ENCODE measurements around the gene LDLR. TPM values are rescaled to one million over a fixed set of nuclear protein-coding genes. Genes with fewer than 3 reads are reported as not detected.
"Not testable (repeated sequence)": the region's sequence is repeated elsewhere in the genome, so short reads cannot be mapped to it uniquely, and the experiment has no call there.

LDLR gene
- total RNA-seq, 1 experiment from 2014 or later = 182 TPM

DNA sequence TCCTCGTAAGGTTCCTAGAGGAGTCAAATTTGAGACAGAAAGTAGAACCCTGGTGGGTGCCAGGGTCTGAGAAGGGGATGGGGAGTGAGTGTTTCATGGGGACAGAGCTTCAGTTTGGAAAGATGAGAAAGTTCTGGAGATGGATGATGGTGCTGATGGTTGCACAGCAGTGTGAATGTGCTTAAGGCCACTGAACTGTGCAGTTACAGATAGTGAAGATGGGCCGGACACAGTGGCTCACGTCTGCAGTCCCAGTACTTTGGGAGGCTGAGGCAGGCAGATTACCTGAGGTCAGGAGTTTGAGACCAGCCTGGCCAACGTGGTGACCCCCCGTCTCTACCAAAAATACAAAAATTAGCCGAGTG, 65.4 kb downstream of the LDLR start:
- peak in 1 of 2 experiments; percentile 20 for DNase-seq
- intact Hi-C loops (cut with micrococcal nuclease; ENCODE audit: unreplicated experiment) = loop anchor here (5.0 kb wide), 1 partner anchor 43 kb away; the partner anchor contains the start of gene KANK2
- ChIA-PET POLR2A (ENCODE audit: unreplicated experiment) (interaction anchor here (0.6 kb wide), 1 partner anchor 1692 kb away, joined by 4 read pairs; no protein-coding TSS in a partner anchor), CTCF (interaction anchor here (0.6 kb wide), 1 partner anchor 12 kb away, joined by 3 read pairs; no protein-coding TSS in a partner anchor)
- Histone ChIP-seq H3K4me3 (peak overlapping the region; percentile 72), H3K27ac (no peak overlapping the region), H3K4me1 (replicated peaks; ENCODE audit: insufficient read depth) (peaks cover 40% of the 10 kb centered on the region), H3K4me2 (peak overlapping the region; percentile 80), H3K9me3 (ENCODE audit: insufficient read depth, low read depth) (no peaks in the 10 kb centered on the region), H3K9me2 (ENCODE audit: insufficient read depth) (no peaks in the 10 kb centered on the region), H3F3A (ENCODE audit: insufficient read depth, low read depth) (peaks cover 20% of the 10 kb centered on the region), H3K36me3 (ENCODE audit: low read depth) (no peaks in the 10 kb centered on the region), H3K27me3 (ENCODE audit: insufficient read depth, low read depth) (no peaks in the 10 kb centered on the region), H2AFZ (no peak overlapping the region; the same call in 1 of the 2 replicates), H3K79me2 (ENCODE audit: low read depth) (peaks cover 45% of the 10 kb centered on the region), H4K20me1 (ENCODE audit: insufficient read depth) (no peaks in the 10 kb centered on the region)
- TF ChIP-seq, protein P1, sequence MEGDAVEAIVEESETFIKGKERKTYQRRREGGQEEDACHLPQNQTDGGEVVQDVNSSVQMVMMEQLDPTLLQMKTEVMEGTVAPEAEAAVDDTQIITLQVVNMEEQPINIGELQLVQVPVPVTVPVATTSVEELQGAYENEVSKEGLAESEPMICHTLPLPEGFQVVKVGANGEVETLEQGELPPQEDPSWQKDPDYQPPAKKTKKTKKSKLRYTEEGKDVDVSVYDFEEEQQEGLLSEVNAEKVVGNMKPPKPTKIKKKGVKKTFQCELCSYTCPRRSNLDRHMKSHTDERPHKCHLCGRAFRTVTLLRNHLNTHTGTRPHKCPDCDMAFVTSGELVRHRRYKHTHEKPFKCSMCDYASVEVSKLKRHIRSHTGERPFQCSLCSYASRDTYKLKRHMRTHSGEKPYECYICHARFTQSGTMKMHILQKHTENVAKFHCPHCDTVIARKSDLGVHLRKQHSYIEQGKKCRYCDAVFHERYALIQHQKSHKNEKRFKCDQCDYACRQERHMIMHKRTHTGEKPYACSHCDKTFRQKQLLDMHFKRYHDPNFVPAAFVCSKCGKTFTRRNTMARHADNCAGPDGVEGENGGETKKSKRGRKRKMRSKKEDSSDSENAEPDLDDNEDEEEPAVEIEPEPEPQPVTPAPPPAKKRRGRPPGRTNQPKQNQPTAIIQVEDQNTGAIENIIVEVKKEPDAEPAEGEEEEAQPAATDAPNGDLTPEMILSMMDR (conservative IDR thresholded peaks at IDR 0.05) = no peak
- TF ChIP-seq EZH2 (IDR thresholded peaks at IDR 0.05; ENCODE audit: low read depth) = no peak
- no TSS peak for BruUV-seq (replicated peaks)

DNA sequence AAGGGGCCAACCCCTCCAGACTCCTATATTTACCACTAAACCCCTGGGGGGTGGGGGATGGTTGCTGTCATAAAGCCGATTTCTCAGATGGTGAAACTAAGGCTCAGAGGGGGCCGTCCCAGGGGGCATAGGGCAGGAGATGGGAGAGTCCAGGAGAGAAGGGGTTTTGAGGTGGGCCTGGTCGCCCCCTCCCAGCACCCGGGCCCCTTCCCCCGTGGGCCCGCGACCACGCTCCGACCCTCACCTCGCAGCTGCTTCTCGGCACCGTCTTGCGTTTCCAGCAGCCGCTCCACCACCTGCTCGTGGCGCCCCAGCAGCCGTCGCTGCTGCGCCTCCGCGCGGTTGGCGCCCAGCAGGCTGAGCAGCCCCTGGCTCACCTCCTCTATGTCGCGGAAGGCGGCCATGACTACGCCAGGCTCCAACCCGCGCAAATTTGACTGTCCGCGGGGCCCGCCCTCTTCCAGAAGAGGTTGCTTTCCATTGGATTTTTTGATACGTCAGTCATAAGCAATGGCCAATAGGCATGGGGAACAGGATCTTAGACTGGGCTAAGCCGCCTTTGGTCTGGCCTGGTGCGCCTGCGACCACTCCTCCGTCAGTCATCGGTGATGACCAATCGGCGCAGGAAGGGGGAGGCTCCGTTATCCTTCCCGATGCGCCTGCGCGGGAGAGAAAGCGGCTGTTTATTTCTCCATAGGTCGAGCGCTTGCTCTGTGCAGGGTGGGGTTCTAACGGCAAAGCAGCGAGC, 66.3 kb downstream of the LDLR start, which contains the start of gene SPC24:
TSS of gene SPC24 (minus strand) at position 410 of the 748 bp plus-strand sequence. CDS start at position 404, 6 bp downstream.
- Histone ChIP-seq H3K9me2 (ENCODE audit: insufficient read depth) (no peaks in the 10 kb centered on the region), H3K4me2 (peak within 1 kb of the TSS; percentile 80), H3K27me3 (ENCODE audit: insufficient read depth, low read depth) (no peaks in the 10 kb centered on the region), H3K4me3 (peak within 1 kb of the TSS; percentile 72), H3F3A (ENCODE audit: insufficient read depth, low read depth) (peaks cover 20% of the 10 kb centered on the region), H3K36me3 (ENCODE audit: low read depth) (no peaks in the 10 kb centered on the region), H3K4me1 (replicated peaks; ENCODE audit: insufficient read depth) (peaks cover 40% of the 10 kb centered on the region), H3K27ac (no peak within 1 kb of the TSS), H3K9me3 (ENCODE audit: insufficient read depth, low read depth) (no peaks in the 10 kb centered on the region), H4K20me1 (ENCODE audit: insufficient read depth) (no peaks in the 10 kb centered on the region), H3K79me2 (ENCODE audit: low read depth) (peaks cover 43% of the 10 kb centered on the region), H2AFZ (peak within 1 kb of the TSS; percentile 82)
- DNase-seq = peak; percentile 96 to 97
- CTCF ChIA-PET = interaction anchor here (0.5 kb wide), 1 partner anchor 16 kb away, joined by 5 read pairs; no protein-coding TSS in a partner anchor
- intact Hi-C loops (cut with micrococcal nuclease; ENCODE audit: unreplicated experiment) = loop anchor here (5.0 kb wide), 1 partner anchor 42 kb away; the partner anchor contains the start of gene KANK2
- TF ChIP-seq, protein P1 (conservative IDR thresholded peaks at IDR 0.05) = no peak
- POLR2A ChIA-PET (ENCODE audit: unreplicated experiment) = no interaction called here
- no TSS peak for BruUV-seq (replicated peaks)

DNA sequence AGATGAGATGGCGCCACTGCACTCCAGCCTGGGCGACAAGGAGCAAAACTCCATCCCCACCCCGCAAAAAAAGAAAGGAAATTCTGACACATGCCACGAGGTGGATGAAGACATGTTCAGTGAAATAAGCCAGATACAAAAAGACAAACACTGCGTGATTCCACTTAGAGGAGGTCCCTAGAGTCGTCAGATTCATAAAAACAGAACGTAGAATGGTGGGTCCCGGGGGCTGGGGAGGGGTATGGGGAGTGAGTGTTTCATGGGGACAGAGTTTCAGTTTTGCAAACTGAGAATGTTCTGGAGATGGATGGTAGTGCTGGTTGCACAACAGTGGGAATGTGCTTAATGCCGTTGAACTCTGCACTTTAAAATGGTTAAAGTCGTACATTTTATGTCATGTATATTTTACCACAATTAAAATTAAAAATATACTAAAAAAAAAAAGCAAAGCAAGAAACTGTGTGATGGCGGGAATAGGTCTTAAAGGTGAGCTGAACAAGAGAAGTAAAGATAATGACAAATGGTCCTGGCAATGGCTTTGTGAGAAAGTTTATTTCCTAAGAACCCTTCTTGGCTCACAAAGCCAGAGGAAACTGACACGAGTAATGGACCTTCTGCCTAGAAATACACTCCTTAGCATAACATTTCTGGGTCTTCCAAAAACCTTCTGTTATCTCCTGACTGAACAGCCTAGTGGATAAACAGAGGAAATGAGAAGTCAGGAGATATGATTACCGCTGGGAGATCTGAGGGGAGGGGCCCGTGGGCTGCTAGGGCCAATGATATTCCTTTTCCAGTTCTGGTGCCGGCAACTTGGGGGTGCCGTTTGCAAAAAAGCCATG, 70.6 kb downstream of the LDLR start:
- DNase-seq = no peak
- ChIA-PET POLR2A (ENCODE audit: unreplicated experiment) (no interaction called here), CTCF (no interaction called here)
- H3K4me2 ChIP-seq = no peak overlapping the region
- no peak overlapping the region for H3K27ac ChIP-seq
- H3K36me3 ChIP-seq (ENCODE audit: low read depth) = no peaks in the 10 kb centered on the region
- H3K79me2 ChIP-seq (ENCODE audit: low read depth) = peaks cover 7% of the 10 kb centered on the region
- no peaks in the 10 kb centered on the region for H3K9me3 ChIP-seq (ENCODE audit: insufficient read depth, low read depth)
- intact Hi-C loops (cut with micrococcal nuclease; ENCODE audit: unreplicated experiment) = loop anchor here (5.0 kb wide), 1 partner anchor 37 kb away; the partner anchor contains the start of gene KANK2
- TF ChIP-seq, protein P1 (conservative IDR thresholded peaks at IDR 0.05) = no peak
- no peak for TF ChIP-seq EZH2 (IDR thresholded peaks at IDR 0.05; ENCODE audit: low read depth)
- H3K27me3 ChIP-seq (ENCODE audit: insufficient read depth, low read depth) = no peaks in the 10 kb centered on the region
- no peaks in the 10 kb centered on the region for H4K20me1 ChIP-seq (ENCODE audit: insufficient read depth)
- peaks cover 20% of the 10 kb centered on the region; the same call in 1 of the 2 replicates for H3K4me1 ChIP-seq (replicated peaks; ENCODE audit: insufficient read depth)
- H2AFZ ChIP-seq = no peak overlapping the region
- no peaks in the 10 kb centered on the region for H3K9me2 ChIP-seq (ENCODE audit: insufficient read depth)
- peaks cover 20% of the 10 kb centered on the region; the same call in 1 of the 2 replicates for H3F3A ChIP-seq (ENCODE audit: insufficient read depth, low read depth)
- no peak overlapping the region for H3K4me3 ChIP-seq
- BruUV-seq (replicated peaks) = no TSS peak

DNA sequence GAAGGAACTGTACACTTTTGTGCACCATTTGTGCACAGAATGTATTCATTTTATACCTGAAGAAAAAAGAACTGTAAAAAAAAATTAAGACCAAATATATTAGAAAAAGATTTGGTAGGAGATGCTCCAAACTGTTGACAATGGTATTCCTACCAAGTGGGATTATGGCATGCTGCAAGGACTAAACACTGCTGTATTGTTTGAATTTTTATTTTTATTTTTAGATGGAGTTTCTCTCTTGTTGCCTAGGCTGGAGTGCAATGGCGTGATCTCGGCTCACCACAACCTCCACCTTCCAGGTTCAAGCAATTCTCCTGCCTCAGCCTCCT, 71.1 kb downstream of the LDLR start:
- H3K27me3 ChIP-seq (ENCODE audit: insufficient read depth, low read depth); POLR2A ChIA-PET (ENCODE audit: unreplicated experiment); H3K4me2 ChIP-seq; intact Hi-C loops (cut with micrococcal nuclease; ENCODE audit: unreplicated experiment); H3K36me3 ChIP-seq (ENCODE audit: low read depth); CTCF ChIA-PET; H2AFZ ChIP-seq; H3K79me2 ChIP-seq (ENCODE audit: low read depth); BruUV-seq (replicated peaks); H3K27ac ChIP-seq; H3K9me2 ChIP-seq (ENCODE audit: insufficient read depth); H3K4me3 ChIP-seq; H4K20me1 ChIP-seq (ENCODE audit: insufficient read depth); H3K9me3 ChIP-seq (ENCODE audit: insufficient read depth, low read depth): not testable (repeated sequence)
- H3K4me1 ChIP-seq (replicated peaks; ENCODE audit: insufficient read depth) = 0 out of 2 replicates have a peak, but pooled peaks cover 16% of the 10 kb centered on the region
- peak in 1 of 2 experiments; percentile 22 for DNase-seq
- H3F3A ChIP-seq (ENCODE audit: insufficient read depth, low read depth) = peaks cover 20% of the 10 kb centered on the region; the same call in 1 of the 2 replicates

Data from PC-9 (cell line).